ENCODE results near the gene VIL1.

GRCh38 chr2:218406209-218406948 is 12.5 kb upstream of the VIL1 start:
- peak; percentile 86 to 91 (median 88) for TF ChIP-seq CTCF (IDR thresholded peaks at IDR 0.05)
- no peak for TF ChIP-seq POLR2A (IDR thresholded peaks at IDR 0.05)
- no peak for TF ChIP-seq EP300 (IDR thresholded peaks at IDR 0.05)

All from ovary (tissue), 3 donors.